Measurements from ENCODE around the gene CTIF.

DNA sequence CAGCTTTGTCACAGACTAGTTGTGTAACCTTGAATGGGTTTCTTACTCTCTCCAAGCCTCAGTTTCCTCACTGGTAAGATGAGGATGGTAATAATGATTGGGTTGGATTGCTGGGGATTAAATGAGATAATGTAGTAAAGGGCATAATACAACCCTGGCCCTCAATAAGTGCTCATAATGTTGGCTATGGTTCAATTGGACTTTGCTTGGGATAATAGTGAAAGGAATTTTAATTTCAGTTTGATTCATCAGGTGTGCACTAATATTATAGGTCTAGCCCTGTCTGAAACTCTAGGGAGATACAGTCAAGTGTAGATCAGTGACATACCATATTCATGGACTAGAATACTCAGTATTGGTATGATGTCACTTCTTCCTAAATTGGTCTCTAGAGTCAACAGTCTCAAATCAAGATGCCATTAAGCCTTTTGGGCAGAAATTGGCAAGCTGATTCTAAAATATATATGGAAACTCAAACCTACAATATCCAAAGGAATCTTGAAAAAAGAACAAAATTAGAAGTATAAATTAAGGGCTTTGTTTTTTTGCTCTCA lies 250.5 kb downstream of the CTIF start:
- TF ChIP-seq POLR2A (IDR thresholded peaks at IDR 0.05; ENCODE audit: low read depth, low read length) (no peak), PAX5 (IDR thresholded peaks at IDR 0.05; ENCODE audit: insufficient read depth, low read length, severe bottlenecking) (no peak)

Measured in GM12891 (cell line).